ENCODE measurements around the gene NKD1. TPM values are rescaled to one million over a fixed set of nuclear protein-coding genes. Genes with fewer than 3 reads are reported as not detected.

The NKD1 gene
- total RNA-seq, 1 donor from 2014 or later, result under 0.01 TPM

GRCh38 chr16:50542703-50543102 lies 5.5 kb upstream of the NKD1 start:
- peak; percentile 52 for FAIRE-seq
- no peak for DNase-seq (ENCODE audit: low read depth)
- no peak for TF ChIP-seq CTCF (IDR thresholded peaks at IDR 0.05; ENCODE audit: insufficient read depth, low read length, severe bottlenecking)

DNA sequence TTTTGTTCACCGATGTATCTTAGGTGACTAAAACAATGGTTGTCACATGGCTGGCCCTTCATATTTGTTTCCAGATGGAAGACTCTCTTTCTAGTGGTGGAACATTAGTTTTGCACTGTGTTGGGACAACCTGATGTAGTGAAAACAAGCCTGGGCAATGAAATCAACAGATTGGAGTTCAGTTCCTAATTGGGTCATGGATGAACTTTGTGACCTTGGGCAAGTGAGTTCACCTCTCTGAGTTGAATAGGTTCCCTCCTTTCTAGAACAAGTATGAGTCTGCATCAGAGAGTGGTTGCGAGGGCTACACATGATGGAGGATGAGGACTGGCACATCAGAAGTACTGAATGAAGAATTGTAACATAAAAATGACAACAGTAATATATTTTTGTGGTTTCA lies 2.1 kb upstream of the NKD1 start:
- FAIRE-seq (peak; percentile 36), DNase-seq (ENCODE audit: low read depth) (peak; percentile 21)
- no peaks in the 10 kb centered on the region for H3K36me3 ChIP-seq (ENCODE audit: control insufficient read depth, insufficient read depth, low read length)
- no peak overlapping the region for H3K4me3 ChIP-seq (ENCODE audit: low read depth, low read length)
- TF ChIP-seq CTCF (IDR thresholded peaks at IDR 0.05; ENCODE audit: insufficient read depth, low read length, severe bottlenecking), result no peak
- H3K27me3 ChIP-seq (ENCODE audit: control insufficient read depth, insufficient read depth, low read length), result peaks cover 13% of the 10 kb centered on the region

More at GRCh38 chr16:50542703-50543102, 5.5 kb upstream of the NKD1 start:
- H3K27me3 ChIP-seq (ENCODE audit: control insufficient read depth, insufficient read depth, low read length), result no peaks in the 10 kb centered on the region
- no peak overlapping the region for H3K4me3 ChIP-seq (ENCODE audit: low read depth, low read length)
- no peaks in the 10 kb centered on the region for H3K36me3 ChIP-seq (ENCODE audit: control insufficient read depth, insufficient read depth, low read length)

DNA sequence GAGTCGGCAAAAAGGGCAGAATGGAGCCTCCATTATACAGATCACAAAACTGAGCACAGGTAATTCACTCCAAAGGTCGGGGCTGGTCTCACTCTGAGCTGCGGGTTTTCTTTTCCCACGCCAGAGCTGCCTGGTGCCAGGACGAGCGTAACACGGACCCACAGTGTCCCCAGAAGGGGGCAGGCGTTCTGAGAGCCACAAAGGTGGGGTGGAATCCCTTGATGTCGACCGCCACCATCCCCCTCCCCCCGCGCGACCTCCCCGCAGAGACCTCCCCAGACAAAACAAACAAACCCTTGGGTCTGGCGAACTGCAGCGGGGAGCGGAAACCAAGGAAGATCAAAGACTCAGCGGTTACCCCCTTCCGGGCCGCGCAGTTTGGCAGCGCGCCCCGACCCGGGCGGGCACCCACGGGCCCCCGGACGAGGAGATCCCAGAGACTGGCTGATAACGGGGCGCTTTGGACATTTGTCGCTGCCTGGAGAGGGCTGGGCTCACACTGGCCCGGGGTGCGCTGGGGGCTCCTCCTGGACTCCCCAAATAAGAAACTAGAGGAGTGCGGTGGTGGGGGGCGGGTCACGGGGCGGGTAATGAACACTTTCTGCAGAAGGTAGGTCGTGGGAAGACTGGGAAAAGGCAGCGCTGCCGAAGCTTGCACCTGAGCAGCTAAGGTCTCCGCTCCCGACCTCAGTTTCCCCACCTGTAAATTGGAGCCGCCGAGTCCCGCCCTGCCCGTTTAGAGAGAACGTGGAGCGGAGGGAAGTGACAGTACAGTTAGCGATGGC lies 664 bp upstream of the NKD1 start:
- no peak for FAIRE-seq
- peak overlapping the region; percentile 52 for H3K4me3 ChIP-seq (ENCODE audit: low read depth, low read length)
- DNase-seq (ENCODE audit: low read depth), result no peak
- H3K27me3 ChIP-seq (ENCODE audit: control insufficient read depth, insufficient read depth, low read length), result peaks cover 13% of the 10 kb centered on the region
- peak; percentile 22 for TF ChIP-seq CTCF (IDR thresholded peaks at IDR 0.05; ENCODE audit: insufficient read depth, low read length, severe bottlenecking)
- no peaks in the 10 kb centered on the region for H3K36me3 ChIP-seq (ENCODE audit: control insufficient read depth, insufficient read depth, low read length)

DNA sequence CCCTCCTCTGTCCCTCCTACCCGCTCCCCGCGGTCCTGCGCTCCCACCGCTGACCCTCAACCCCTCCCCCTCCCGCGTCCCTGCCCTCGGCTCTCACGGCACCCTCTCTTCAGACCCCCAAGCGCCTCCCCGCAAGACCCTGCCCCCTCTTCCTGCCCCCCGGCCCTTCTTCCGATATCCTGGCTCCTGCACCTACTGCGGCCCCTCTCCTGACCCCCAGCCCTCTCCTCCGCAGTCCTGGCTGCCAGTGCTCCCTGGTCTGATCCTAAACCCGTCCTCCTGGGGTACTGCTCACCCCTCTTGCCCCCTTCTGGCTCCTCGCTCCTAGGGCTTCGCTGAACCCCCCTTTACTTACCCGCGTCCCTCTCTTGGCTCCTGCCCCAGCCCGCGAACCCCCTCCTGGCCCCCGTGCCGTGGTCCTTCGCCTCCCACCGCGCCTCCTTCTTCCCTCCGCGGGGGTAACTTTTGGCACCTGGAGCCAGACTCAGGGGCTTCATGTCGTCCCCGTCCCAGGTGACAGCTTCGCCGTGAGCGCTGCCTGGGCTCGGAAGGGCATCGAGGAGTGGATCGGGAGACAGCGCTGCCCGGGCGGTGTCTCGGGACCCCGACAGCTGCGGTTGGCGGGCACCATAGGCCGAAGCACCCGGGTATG lies 839 bp downstream of the NKD1 start:
- FAIRE-seq (no peak), DNase-seq (ENCODE audit: low read depth) (no peak)
- Histone ChIP-seq H3K36me3 (ENCODE audit: control insufficient read depth, insufficient read depth, low read length) (no peaks in the 10 kb centered on the region), H3K4me3 (ENCODE audit: low read depth, low read length) (peak overlapping the region; percentile 52), H3K27me3 (ENCODE audit: control insufficient read depth, insufficient read depth, low read length) (peaks cover 13% of the 10 kb centered on the region)
- TF ChIP-seq CTCF (IDR thresholded peaks at IDR 0.05; ENCODE audit: insufficient read depth, low read length, severe bottlenecking), result no peak

DNA sequence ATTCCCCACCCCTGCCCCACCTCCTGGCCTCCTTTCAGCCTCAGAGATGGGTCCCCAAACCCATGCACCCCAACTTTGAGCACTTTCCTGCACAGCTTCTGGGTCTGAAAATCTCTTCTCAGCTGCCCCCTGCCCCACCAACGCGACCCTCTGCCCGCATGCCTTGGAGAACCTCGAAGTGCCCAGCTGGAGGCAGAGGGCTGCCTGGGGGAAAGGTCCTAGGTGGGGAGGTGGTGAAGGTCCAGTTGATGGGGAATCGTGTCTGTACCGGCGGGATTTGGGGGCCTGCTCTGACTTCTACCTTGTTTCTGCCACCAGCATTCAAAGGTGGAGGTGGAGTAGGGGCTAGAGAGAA lies 1.3 kb downstream of the NKD1 start:
- DNase-seq (ENCODE audit: low read depth) (no peak), FAIRE-seq (no peak)
- Histone ChIP-seq H3K27me3 (ENCODE audit: control insufficient read depth, insufficient read depth, low read length) (peaks cover 13% of the 10 kb centered on the region), H3K36me3 (ENCODE audit: control insufficient read depth, insufficient read depth, low read length) (no peaks in the 10 kb centered on the region), H3K4me3 (ENCODE audit: low read depth, low read length) (no peak overlapping the region)
- no peak for TF ChIP-seq CTCF (IDR thresholded peaks at IDR 0.05; ENCODE audit: insufficient read depth, low read length, severe bottlenecking)

Measured in bronchial epithelial cell (primary cell).